ENCODE measurements around the gene SF1. TPM values are rescaled to one million over a fixed set of nuclear protein-coding genes. Genes with fewer than 3 reads are reported as not detected.

Gene SF1
- polyA plus RNA-seq, 1 of the 3 experiments (the other 2 are of a cell fraction) = 66.3 TPM

- TF ChIP-seq, protein P1, sequence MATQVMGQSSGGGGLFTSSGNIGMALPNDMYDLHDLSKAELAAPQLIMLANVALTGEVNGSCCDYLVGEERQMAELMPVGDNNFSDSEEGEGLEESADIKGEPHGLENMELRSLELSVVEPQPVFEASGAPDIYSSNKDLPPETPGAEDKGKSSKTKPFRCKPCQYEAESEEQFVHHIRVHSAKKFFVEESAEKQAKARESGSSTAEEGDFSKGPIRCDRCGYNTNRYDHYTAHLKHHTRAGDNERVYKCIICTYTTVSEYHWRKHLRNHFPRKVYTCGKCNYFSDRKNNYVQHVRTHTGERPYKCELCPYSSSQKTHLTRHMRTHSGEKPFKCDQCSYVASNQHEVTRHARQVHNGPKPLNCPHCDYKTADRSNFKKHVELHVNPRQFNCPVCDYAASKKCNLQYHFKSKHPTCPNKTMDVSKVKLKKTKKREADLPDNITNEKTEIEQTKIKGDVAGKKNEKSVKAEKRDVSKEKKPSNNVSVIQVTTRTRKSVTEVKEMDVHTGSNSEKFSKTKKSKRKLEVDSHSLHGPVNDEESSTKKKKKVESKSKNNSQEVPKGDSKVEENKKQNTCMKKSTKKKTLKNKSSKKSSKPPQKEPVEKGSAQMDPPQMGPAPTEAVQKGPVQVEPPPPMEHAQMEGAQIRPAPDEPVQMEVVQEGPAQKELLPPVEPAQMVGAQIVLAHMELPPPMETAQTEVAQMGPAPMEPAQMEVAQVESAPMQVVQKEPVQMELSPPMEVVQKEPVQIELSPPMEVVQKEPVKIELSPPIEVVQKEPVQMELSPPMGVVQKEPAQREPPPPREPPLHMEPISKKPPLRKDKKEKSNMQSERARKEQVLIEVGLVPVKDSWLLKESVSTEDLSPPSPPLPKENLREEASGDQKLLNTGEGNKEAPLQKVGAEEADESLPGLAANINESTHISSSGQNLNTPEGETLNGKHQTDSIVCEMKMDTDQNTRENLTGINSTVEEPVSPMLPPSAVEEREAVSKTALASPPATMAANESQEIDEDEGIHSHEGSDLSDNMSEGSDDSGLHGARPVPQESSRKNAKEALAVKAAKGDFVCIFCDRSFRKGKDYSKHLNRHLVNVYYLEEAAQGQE (IDR thresholded peaks at IDR 0.05; ENCODE audit: low read depth, low read length) = no peak
- TF ChIP-seq RCOR1 (IDR thresholded peaks at IDR 0.05; ENCODE audit: low read length) (no peak), MXI1 (IDR thresholded peaks at IDR 0.05; ENCODE audit: low read depth, low read length) (no peak)
Measured at GRCh38 chr11:64786308-64786707, 8.0 kb upstream of the SF1 start (continued).

GRCh38 chr11:64784813-64785581 lies 6.7 kb upstream of the SF1 start:
- no peaks in the 10 kb centered on the region for H3K9me3 ChIP-seq
- H3K4me1 ChIP-seq (ENCODE audit: control insufficient read depth in 1 of 2, insufficient read depth in 2 of 2, low read depth in 1 of 2, low read length in 1 of 2) = no peaks in the 10 kb centered on the region
- H3K27ac ChIP-seq (ENCODE audit: low read depth in 2 of 2, low read length in 1 of 2) = no peak overlapping the region
- peaks cover 0 to 5% of the 10 kb centered on the region in 2 experiments for H3K36me3 ChIP-seq (replicated peaks in 1 of 2; ENCODE audit: control insufficient read depth in 1 of 2, insufficient read depth in 2 of 2, low read length in 1 of 2)
- H3K4me2 ChIP-seq = no peak overlapping the region
- H3F3A ChIP-seq (replicated peaks; ENCODE audit: insufficient read depth) = peaks cover 25% of the 10 kb centered on the region
- no peak overlapping the region for H2AFZ ChIP-seq (ENCODE audit: low read depth)
- no peaks in the 10 kb centered on the region for H3K9me2 ChIP-seq
- H3K79me2 ChIP-seq (ENCODE audit: insufficient read depth) = no peaks in the 10 kb centered on the region
- H4K20me1 ChIP-seq (ENCODE audit: insufficient read depth) = no peaks in the 10 kb centered on the region
- H3K4me3 ChIP-seq (ENCODE audit: low read depth in 2 of 2, low read length in 1 of 2) = no peak overlapping the region
- ChIA-PET CTCF (interaction anchor here (1.0 to 3.0 kb wide), 7 partner anchors 8 to 58 kb away, joined by 3 to 8 read pairs (median 4); partner anchors contain the start of gene CDC42BPG), POLR2A (no interaction called here)
- DNase-seq = no peak
- TF ChIP-seq SIN3A (IDR thresholded peaks at IDR 0.05; ENCODE audit: borderline replicate concordance, low read depth, low read length) (no peak), ELF1 (IDR thresholded peaks at IDR 0.05) (no peak), ZBTB33 (IDR thresholded peaks at IDR 0.05; ENCODE audit: borderline replicate concordance, low read depth) (no peak), MXI1 (IDR thresholded peaks at IDR 0.05; ENCODE audit: low read depth, low read length) (no peak), RAD21 (IDR thresholded peaks at IDR 0.05; ENCODE audit: low read length) (no peak)
- TF ChIP-seq, protein P2, sequence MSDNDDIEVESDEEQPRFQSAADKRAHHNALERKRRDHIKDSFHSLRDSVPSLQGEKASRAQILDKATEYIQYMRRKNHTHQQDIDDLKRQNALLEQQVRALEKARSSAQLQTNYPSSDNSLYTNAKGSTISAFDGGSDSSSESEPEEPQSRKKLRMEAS (IDR thresholded peaks at IDR 0.05; ENCODE audit: low read depth) = no peak
- no peak overlapping the region for H3K9ac ChIP-seq
- 92% methylated on average over 12 of the region's 12 CpGs for WGBS (ENCODE audit: low lambda C conversion rate)
- H3K27me3 ChIP-seq (ENCODE audit: insufficient read depth) = no peaks in the 10 kb centered on the region

All from SK-N-SH (cell line).